Right cardiac atrium (tissue), 5 donors: ENCODE measurements around the gene HSD17B8. TPM values are rescaled to one million over a fixed set of nuclear protein-coding genes. Genes with fewer than 3 reads are reported as not detected.

Experiments
- ATAC-seq, 2 donors: fragments of 200-7000 bp; cut with Tn5 transposase; one replicate each; pipeline versions ENCODE4 v1.8.0 to v1.9.1; 2020; ENCODE audit warnings: moderate library complexity in 2 of 2, mild to moderate bottlenecking in 1 of 2
- DNase-seq, 3 donors: peaks; one replicate each; pipeline ENCODE4 v3.0.0-alpha.2; 2020
- H3K27ac ChIP-seq: one replicate; pipeline ENCODE4 v1.5.1; 2013; ENCODE audit warnings: mild to moderate bottlenecking, low read length, control low read depth, moderate library complexity
- H3K27me3 ChIP-seq: one replicate; pipeline ENCODE4 v1.6.1; 2013; ENCODE audit not compliant: control insufficient read depth, insufficient read depth
- H3K4me1 ChIP-seq: one replicate; pipeline ENCODE4 v1.6.1; 2013; ENCODE audit warnings: low read length; ENCODE audit not compliant: control insufficient read depth, insufficient read depth
- H3K4me3 ChIP-seq: one replicate; pipeline ENCODE4 v1.5.1; 2013; ENCODE audit warnings: low read length, control low read depth
- H3K9me3 ChIP-seq: one replicate; pipeline ENCODE4 v1.6.1; 2013; ENCODE audit warnings: low read length; ENCODE audit not compliant: control insufficient read depth
- WGBS: extraction: QIAGEN DNeasy Blood & Tissue Kit; methylation state at CpG from one replicate; pipeline ENCODE4 v1.1.7; 2013; 5-methylcytosine and 5-hydroxymethylcytosine counted together
- intact Hi-C, 4 donors: fragments of 100-400 bp; cut with DNase I; formaldehyde crosslinking; loops; one replicate each; pipeline versions ENCODE4 v1.11.0 to v1.14.0; 2022 to 2023
- polyA plus RNA-seq: library from polyadenylated mRNA; stranded (reverse); fragments of 200-250 nt; gene quantifications from one replicate; pipeline ENCODE4 v1.2.3, GENCODE V29; 2013
- total RNA-seq, 4 donors: library from RNA; stranded (reverse); fragmentation: NEBNext Ultra II Directional; extraction: Animal tissue kit (Norgen Biotek cat#: 25700); gene quantifications; one replicate each; pipeline ENCODE4 v1.2.1, GENCODE V29; 2021
- donor health status: healthy with polysubstance abuse.
- donor health status: DM: no; HTN: yes; CAD: no.
- donor health status: DM: no; HTN: no; CAD: no.
- donor health status: DM: no; HTN: yes; CAD: no; lungs with severe emphysema.
- donor health status: DM: yes; HTN: yes; CAD: no.

Gene HSD17B8
- total and polyA plus RNA-seq, 5 donors: 16.9 to 20.2 (median 18.4) TPM

GRCh38 chr6:33200219-33201146, 4.0 kb upstream of the HSD17B8 start, which contains the start of the genes RXRB and SLC39A7:
Gene RXRB, minus strand, starts transcription at chr6:33200665. Its CDS starts 189 bp downstream, at chr6:33200476.
Gene SLC39A7, plus strand, starts transcription at chr6:33200867. Its CDS starts 379 bp downstream, at chr6:33201246.
- under 1% methylated on average over 68 of the region's 68 CpGs for WGBS
- H3K9me3 ChIP-seq: no peaks in the 10 kb centered on the region
- ATAC-seq (peak; percentile 90 to 91), DNase-seq (peak; percentile 100)
- peak within 1 kb of the TSS; percentile 85 for H3K4me3 ChIP-seq
- intact Hi-C loops: no loop called here
- H3K27ac ChIP-seq: peak within 1 kb of the TSS; percentile 95
- peaks cover 15% of the 10 kb centered on the region for H3K4me1 ChIP-seq
- H3K27me3 ChIP-seq: no peaks in the 10 kb centered on the region

- WGBS: 1% methylated on average over 14 of the region's 14 CpGs
- Histone ChIP-seq H3K27me3 (no peaks in the 10 kb centered on the region), H3K9me3 (no peaks in the 10 kb centered on the region), H3K4me1 (peaks cover 15% of the 10 kb centered on the region), H3K4me3 (peak overlapping the region; percentile 85), H3K27ac (peak overlapping the region; percentile 87)
- intact Hi-C loops: no loop called here
- DNase-seq (peak in 1 of 3 donors; percentile 75), ATAC-seq (peak; percentile 2 to 3)
Measured at GRCh38 chr6:33201147-33201545, 3.3 kb upstream of the HSD17B8 start.

GRCh38 chr6:33201935-33202334, 2.5 kb upstream of the HSD17B8 start:
- Histone ChIP-seq H3K27ac (no peak overlapping the region), H3K4me3 (peak overlapping the region; percentile 85), H3K9me3 (no peaks in the 10 kb centered on the region), H3K4me1 (peaks cover 15% of the 10 kb centered on the region), H3K27me3 (no peaks in the 10 kb centered on the region)
- DNase-seq (no peak), ATAC-seq (no peak)
- intact Hi-C loops: no loop called here
- 79% methylated on average over 6 of the region's 6 CpGs for WGBS

GRCh38 chr6:33202799-33203198, 1.7 kb upstream of the HSD17B8 start:
- no peaks in the 10 kb centered on the region for H3K27me3 ChIP-seq
- no peak for ATAC-seq
- intact Hi-C loops: no loop called here
- H3K4me1 ChIP-seq: peaks cover 15% of the 10 kb centered on the region
- no peak overlapping the region for H3K4me3 ChIP-seq
- DNase-seq: no peak
- WGBS: 87% methylated on average over 6 of the region's 6 CpGs
- no peak overlapping the region for H3K27ac ChIP-seq
- no peaks in the 10 kb centered on the region for H3K9me3 ChIP-seq

- WGBS: 82% methylated on average over 7 of the region's 7 CpGs
Measured at GRCh38 chr6:33203443-33204164, 851 bp upstream of the HSD17B8 start.

GRCh38 chr6:33204165-33204414, 365 bp upstream of the HSD17B8 start:
- Histone ChIP-seq H3K4me1 (peaks cover 15% of the 10 kb centered on the region), H3K27ac (no peak overlapping the region), H3K4me3 (no peak overlapping the region), H3K9me3 (no peaks in the 10 kb centered on the region), H3K27me3 (no peaks in the 10 kb centered on the region)
- no peak for DNase-seq
- intact Hi-C loops: no loop called here
- no peak for ATAC-seq
- WGBS: 5% methylated on average over 4 of the region's 4 CpGs

More at GRCh38 chr6:33203443-33204164, 851 bp upstream of the HSD17B8 start:
- ATAC-seq (no peak), DNase-seq (no peak)
- intact Hi-C loops: no loop called here
- H3K27me3 ChIP-seq: no peaks in the 10 kb centered on the region
- peaks cover 15% of the 10 kb centered on the region for H3K4me1 ChIP-seq
- H3K27ac ChIP-seq: no peak overlapping the region
- H3K9me3 ChIP-seq: no peaks in the 10 kb centered on the region
- H3K4me3 ChIP-seq: no peak overlapping the region

- peak overlapping the region; percentile 45 for H3K4me3 ChIP-seq
- DNase-seq (no peak), ATAC-seq (no peak)
- no peaks in the 10 kb centered on the region for H3K27me3 ChIP-seq
- H3K27ac ChIP-seq: no peak overlapping the region
- intact Hi-C loops: no loop called here
- H3K4me1 ChIP-seq: peaks cover 15% of the 10 kb centered on the region
- 56% methylated on average over 17 of the region's 17 CpGs for WGBS
- no peaks in the 10 kb centered on the region for H3K9me3 ChIP-seq
Measured at GRCh38 chr6:33205191-33206026, 954 bp downstream of the HSD17B8 start.

- Histone ChIP-seq H3K4me3 (no peak overlapping the region), H3K4me1 (peaks cover 15% of the 10 kb centered on the region), H3K9me3 (no peaks in the 10 kb centered on the region), H3K27ac (no peak overlapping the region), H3K27me3 (no peaks in the 10 kb centered on the region)
- intact Hi-C loops: no loop called here
- ATAC-seq (no peak), DNase-seq (no peak)
- 76% methylated on average over 3 of the region's 3 CpGs for WGBS
Measured at GRCh38 chr6:33206027-33206863, 1.8 kb downstream of the HSD17B8 start.

- H3K4me1 ChIP-seq: peaks cover 11% of the 10 kb centered on the region
- 16% methylated on average over 20 of the region's 20 CpGs for WGBS
- H3K27ac ChIP-seq: no peak overlapping the region
- H3K4me3 ChIP-seq: peak overlapping the region; percentile 86
- H3K27me3 ChIP-seq: no peaks in the 10 kb centered on the region
- no peaks in the 10 kb centered on the region for H3K9me3 ChIP-seq
- ATAC-seq (no peak), DNase-seq (no peak)
- intact Hi-C loops: no loop called here
Measured at GRCh38 chr6:33206864-33207551, 2.6 kb downstream of the HSD17B8 start.
